Measurements from ENCODE around the gene DRD3. TPM values are rescaled to one million over a fixed set of nuclear protein-coding genes. Genes with fewer than 3 reads are reported as not detected.

The DRD3 gene
- total and polyA plus RNA-seq, 2 donors (not counting 3 experiments of a cell fraction or from before 2014, with no cell fraction given): not detected

- TF ChIP-seq GATA2 (IDR thresholded peaks at IDR 0.05; ENCODE audit: insufficient read depth, insufficient read length, low read depth, low read length) (no peak), JUN (IDR thresholded peaks at IDR 0.05; ENCODE audit: borderline replicate concordance, insufficient read depth, insufficient read length, low read depth) (no peak), POLR2AphosphoS5 (IDR thresholded peaks at IDR 0.05; ENCODE audit: insufficient read depth, low read depth, low read length) (no peak), EZH2 (IDR thresholded peaks at IDR 0.05; ENCODE audit: borderline replicate concordance, low read depth, low read length, severe bottlenecking) (no peak), FOS (IDR thresholded peaks at IDR 0.05; ENCODE audit: borderline replicate concordance, insufficient read depth, low read length) (peak; percentile 37)
- H3K4me1 ChIP-seq (ENCODE audit: control insufficient read depth, extremely low read depth, insufficient read depth, low read length): peaks cover 26% of the 10 kb centered on the region
- H3K9ac ChIP-seq (replicated peaks; ENCODE audit: extremely low read depth, insufficient read depth, low read length): no peak overlapping the region
- H4K20me1 ChIP-seq (replicated peaks; ENCODE audit: control insufficient read depth, extremely low read depth, insufficient read depth, low read length): no peaks in the 10 kb centered on the region
- BruUV-seq (replicated peaks): no TSS peak
- intact Hi-C loops (cut with micrococcal nuclease) (loop anchor here (2.0 kb wide), 1 partner anchor 37 kb away; the partner anchor contains the start of genes CCDC191 and QTRT2), dilution Hi-C loops (cut with MboI; ENCODE audit: extremely low pct_ligation_motif_present, low sequenced_read_pairs) (no loop called here)
- ChIA-PET CTCF (interaction anchor here (0.6 to 2.2 kb wide), 5 partner anchors 19 to 248 kb away, joined by 3 to 15 read pairs (median 6); no protein-coding TSS in a partner anchor), POLR2A (interaction anchor here (1.1 kb wide), 1 partner anchor 9 kb away, joined by 4 read pairs; no protein-coding TSS in a partner anchor)
- DNase-seq (ENCODE audit: low read depth, low spot score): peak; percentile 65
- no peaks in the 10 kb centered on the region for H3K36me3 ChIP-seq (ENCODE audit: control insufficient read depth in 2 of 2, extremely low read depth in 1 of 2, insufficient read depth in 2 of 2, low read length in 2 of 2)
- H3K4me3 ChIP-seq (replicated peaks in 1 of 3; ENCODE audit: insufficient read depth in 1 of 3, low read depth in 1 of 3, low read length in 3 of 3): no peak overlapping the region
- no peaks in the 10 kb centered on the region for H3K9me1 ChIP-seq (replicated peaks; ENCODE audit: control insufficient read depth, extremely low read depth, insufficient read depth, low read length)
- H3K27me3 ChIP-seq (ENCODE audit: control insufficient read depth in 2 of 2, insufficient read depth in 2 of 2, low read length in 2 of 2): no peaks in the 10 kb centered on the region
- peak overlapping the region; percentile 93 for H3K4me2 ChIP-seq (ENCODE audit: insufficient read depth, low read length)
- H2AFZ ChIP-seq (ENCODE audit: low read depth, low read length): no peak overlapping the region
- H3K27ac ChIP-seq (ENCODE audit: insufficient read depth, low read depth, low read length): peak overlapping the region; percentile 86
- H3K79me2 ChIP-seq (ENCODE audit: control insufficient read depth, insufficient read depth, low read length): no peaks in the 10 kb centered on the region
- H3K9me3 ChIP-seq (replicated peaks; ENCODE audit: control insufficient read depth, insufficient read depth, low read length): no peaks in the 10 kb centered on the region
- FAIRE-seq: peak; percentile 67
Measured at GRCh38 chr3:114093596-114093995, 85.3 kb downstream of the DRD3 start.

GRCh38 chr3:114093016-114093380, 85.9 kb downstream of the DRD3 start:
- BruUV-seq (replicated peaks): no TSS peak
- no peak for TF ChIP-seq POLR2AphosphoS5 (IDR thresholded peaks at IDR 0.05; ENCODE audit: insufficient read depth, low read depth, low read length)
- no peak for TF ChIP-seq JUN (IDR thresholded peaks at IDR 0.05; ENCODE audit: borderline replicate concordance, insufficient read depth, insufficient read length, low read depth)
- TF ChIP-seq GATA2 (IDR thresholded peaks at IDR 0.05; ENCODE audit: insufficient read depth, insufficient read length, low read depth, low read length): no peak
- no peak for TF ChIP-seq EZH2 (IDR thresholded peaks at IDR 0.05; ENCODE audit: borderline replicate concordance, low read depth, low read length, severe bottlenecking)
- no peak for TF ChIP-seq POLR2A (IDR thresholded peaks at IDR 0.05; ENCODE audit: low read depth, low read length)
- TF ChIP-seq CTCF (IDR thresholded peaks at IDR 0.05; ENCODE audit: extremely low read depth in 1 of 2, insufficient read depth in 1 of 2, low read depth in 1 of 2, low read length in 2 of 2): no peak
- dilution Hi-C loops (cut with MboI; ENCODE audit: extremely low pct_ligation_motif_present, low sequenced_read_pairs) (no loop called here), intact Hi-C loops (cut with micrococcal nuclease) (loop anchor here (2.0 kb wide), 1 partner anchor 36 kb away; the partner anchor contains the start of genes CCDC191 and QTRT2)
- H3K9me3 ChIP-seq (replicated peaks; ENCODE audit: control insufficient read depth, insufficient read depth, low read length): no peaks in the 10 kb centered on the region
- FAIRE-seq (no peak), DNase-seq (ENCODE audit: low read depth, low spot score) (no peak)
- peak overlapping the region; percentile 86 for H3K27ac ChIP-seq (ENCODE audit: insufficient read depth, low read depth, low read length)
- H3K9me1 ChIP-seq (replicated peaks; ENCODE audit: control insufficient read depth, extremely low read depth, insufficient read depth, low read length): no peaks in the 10 kb centered on the region
- no peaks in the 10 kb centered on the region for H3K36me3 ChIP-seq (ENCODE audit: control insufficient read depth in 2 of 2, extremely low read depth in 1 of 2, insufficient read depth in 2 of 2, low read length in 2 of 2)
- POLR2A ChIA-PET: interaction anchor here (1.1 kb wide), 1 partner anchor 8 kb away, joined by 4 read pairs; no protein-coding TSS in a partner anchor
- H2AFZ ChIP-seq (ENCODE audit: low read depth, low read length): peak overlapping the region; percentile 95
- CTCF ChIA-PET: interaction anchor here (0.6 to 2.2 kb wide), 7 partner anchors 16 to 248 kb away, joined by 3 to 15 read pairs (median 4); no protein-coding TSS in a partner anchor
- no peaks in the 10 kb centered on the region for H3K79me2 ChIP-seq (ENCODE audit: control insufficient read depth, insufficient read depth, low read length)
- H3K27me3 ChIP-seq (ENCODE audit: control insufficient read depth in 2 of 2, insufficient read depth in 2 of 2, low read length in 2 of 2): no peaks in the 10 kb centered on the region
- H4K20me1 ChIP-seq (replicated peaks; ENCODE audit: control insufficient read depth, extremely low read depth, insufficient read depth, low read length): no peaks in the 10 kb centered on the region
- peaks cover 26% of the 10 kb centered on the region for H3K4me1 ChIP-seq (ENCODE audit: control insufficient read depth, extremely low read depth, insufficient read depth, low read length)
- peak overlapping the region in 1 of 3 experiments; percentile 41 for H3K4me3 ChIP-seq (replicated peaks in 1 of 3; ENCODE audit: insufficient read depth in 1 of 3, low read depth in 1 of 3, low read length in 3 of 3)
- H3K9ac ChIP-seq (replicated peaks; ENCODE audit: extremely low read depth, insufficient read depth, low read length): peak overlapping the region; percentile 62
- H3K4me2 ChIP-seq (ENCODE audit: insufficient read depth, low read length): peak overlapping the region; percentile 93
